Loucy (cell line): ENCODE measurements around the gene AGRN.

Experiments used
- EZH2phosphoT487 ChIP-seq: fragments of 200-600 bp; IDR thresholded peaks from 2 replicates; pipeline ENCODE4 v1.6.1; 2018; ENCODE audit warnings: antibody characterized with exemption, mild to moderate bottlenecking, moderate library complexity, borderline replicate concordance
- TF ChIP-seq, protein P1 (sequence below): fragments of 200-600 bp; sonication (generic); conservative IDR thresholded peaks from 2 replicates; pipeline ENCODE4 v1.5.1; 2014; ENCODE audit warnings: mild to moderate bottlenecking, antibody characterized with exemption, low read length

DNA sequence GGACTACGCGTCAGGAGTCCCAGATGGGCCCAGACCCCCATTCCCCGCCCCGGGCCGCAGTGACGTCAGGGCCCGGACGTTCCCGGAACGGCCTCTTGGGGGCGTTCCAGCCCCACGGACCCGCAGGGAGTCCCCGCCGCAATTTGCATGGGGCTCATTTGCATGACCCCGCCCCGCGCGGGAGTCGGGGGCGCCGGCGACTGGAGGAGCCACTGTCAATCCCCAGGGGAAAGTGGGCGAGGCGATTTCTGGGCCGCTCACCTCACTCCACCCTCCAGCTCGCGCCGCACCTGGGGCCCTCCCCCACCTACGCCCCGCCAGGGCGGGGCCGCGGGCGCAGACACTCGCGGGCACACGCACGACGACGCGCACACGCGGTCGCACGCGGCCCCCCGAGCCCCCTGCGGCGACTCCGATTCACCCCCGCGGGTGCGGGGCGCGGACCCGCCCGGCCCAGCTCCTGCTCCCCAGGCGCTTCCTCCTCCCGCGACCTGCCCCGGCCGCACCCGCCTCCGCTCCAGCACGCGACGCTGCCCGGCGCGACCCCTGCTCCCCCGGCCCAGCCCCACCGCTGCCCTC is 13.2 kb downstream of the AGRN start:
- TF ChIP-seq EZH2phosphoT487, result no peak
- TF ChIP-seq, protein P1, sequence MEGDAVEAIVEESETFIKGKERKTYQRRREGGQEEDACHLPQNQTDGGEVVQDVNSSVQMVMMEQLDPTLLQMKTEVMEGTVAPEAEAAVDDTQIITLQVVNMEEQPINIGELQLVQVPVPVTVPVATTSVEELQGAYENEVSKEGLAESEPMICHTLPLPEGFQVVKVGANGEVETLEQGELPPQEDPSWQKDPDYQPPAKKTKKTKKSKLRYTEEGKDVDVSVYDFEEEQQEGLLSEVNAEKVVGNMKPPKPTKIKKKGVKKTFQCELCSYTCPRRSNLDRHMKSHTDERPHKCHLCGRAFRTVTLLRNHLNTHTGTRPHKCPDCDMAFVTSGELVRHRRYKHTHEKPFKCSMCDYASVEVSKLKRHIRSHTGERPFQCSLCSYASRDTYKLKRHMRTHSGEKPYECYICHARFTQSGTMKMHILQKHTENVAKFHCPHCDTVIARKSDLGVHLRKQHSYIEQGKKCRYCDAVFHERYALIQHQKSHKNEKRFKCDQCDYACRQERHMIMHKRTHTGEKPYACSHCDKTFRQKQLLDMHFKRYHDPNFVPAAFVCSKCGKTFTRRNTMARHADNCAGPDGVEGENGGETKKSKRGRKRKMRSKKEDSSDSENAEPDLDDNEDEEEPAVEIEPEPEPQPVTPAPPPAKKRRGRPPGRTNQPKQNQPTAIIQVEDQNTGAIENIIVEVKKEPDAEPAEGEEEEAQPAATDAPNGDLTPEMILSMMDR, result peak; percentile 71
